ENCODE data around the gene ZNF277.
"Not testable (repeated sequence)": the region's sequence is repeated elsewhere in the genome, so short reads cannot be mapped to it uniquely, and the experiment has no call there.

ZNF277 gene

GRCh38 chr7:112248598-112248997, 42.1 kb downstream of the ZNF277 start:
- Mint-ChIP-seq H3K36me3 (ENCODE audit: low read depth) (peaks cover 29% of the 10 kb centered on the region), H3K9me3 (peaks cover 13% of the 10 kb centered on the region), H3K27me3 (ENCODE audit: low read depth, poor library complexity) (peaks cover 21% of the 10 kb centered on the region), H3K4me1 (peaks cover 19% of the 10 kb centered on the region), H3K4me3 (no peak overlapping the region), H3K27ac (no peak overlapping the region)
- DNase-seq, result no peak
- no peak for TF ChIP-seq CTCF (IDR thresholded peaks at IDR 0.05)

- Mint-ChIP-seq H3K27me3 (ENCODE audit: low read depth, poor library complexity) (peaks cover 21% of the 10 kb centered on the region), H3K36me3 (ENCODE audit: low read depth) (peaks cover 29% of the 10 kb centered on the region)
Observed at GRCh38 chr7:112249967-112250366, 43.5 kb downstream of the ZNF277 start.

GRCh38 chr7:112252141-112252540, 45.6 kb downstream of the ZNF277 start:
- peaks cover 9% of the 10 kb centered on the region for H3K9me3 Mint-ChIP-seq
- no peak for TF ChIP-seq CTCF (IDR thresholded peaks at IDR 0.05)
- H3K36me3 Mint-ChIP-seq (ENCODE audit: low read depth), result peaks cover 10% of the 10 kb centered on the region
- H3K27me3 Mint-ChIP-seq (ENCODE audit: low read depth, poor library complexity), result peaks cover 21% of the 10 kb centered on the region
- DNase-seq, result no peak
- H3K27ac Mint-ChIP-seq, result no peak overlapping the region
- H3K4me3 Mint-ChIP-seq, result no peak overlapping the region
- peaks cover 19% of the 10 kb centered on the region for H3K4me1 Mint-ChIP-seq

More at GRCh38 chr7:112249967-112250366, 43.5 kb downstream of the ZNF277 start:
- Mint-ChIP-seq H3K4me1 (peaks cover 19% of the 10 kb centered on the region), H3K9me3 (peaks cover 13% of the 10 kb centered on the region)
- DNase-seq, H3K4me3 Mint-ChIP-seq, H3K27ac Mint-ChIP-seq: not testable (repeated sequence)

- H3K4me1 Mint-ChIP-seq, result peaks cover 19% of the 10 kb centered on the region
- H3K4me3 Mint-ChIP-seq, result no peak overlapping the region
- DNase-seq, result no peak
- H3K27ac Mint-ChIP-seq, result no peak overlapping the region
- H3K36me3 Mint-ChIP-seq (ENCODE audit: low read depth), result peaks cover 6% of the 10 kb centered on the region
- peaks cover 9% of the 10 kb centered on the region for H3K9me3 Mint-ChIP-seq
- TF ChIP-seq CTCF (IDR thresholded peaks at IDR 0.05), result no peak
- peaks cover 21% of the 10 kb centered on the region for H3K27me3 Mint-ChIP-seq (ENCODE audit: low read depth, poor library complexity)
Observed at GRCh38 chr7:112252691-112253090, 46.2 kb downstream of the ZNF277 start.

- no peak overlapping the region for H3K4me3 Mint-ChIP-seq
- no peaks in the 10 kb centered on the region for H3K36me3 Mint-ChIP-seq (ENCODE audit: low read depth)
Observed at GRCh38 chr7:112254156-112254555, 47.7 kb downstream of the ZNF277 start.

GRCh38 chr7:112254709-112255387, 48.4 kb downstream of the ZNF277 start:
- no peak for TF ChIP-seq CTCF (IDR thresholded peaks at IDR 0.05)
- Mint-ChIP-seq H3K27me3 (ENCODE audit: low read depth, poor library complexity) (peaks cover 15% of the 10 kb centered on the region), H3K9me3 (peaks cover 5% of the 10 kb centered on the region), H3K27ac (no peak overlapping the region), H3K4me3 (no peak overlapping the region), H3K4me1 (peaks cover 11% of the 10 kb centered on the region), H3K36me3 (ENCODE audit: low read depth) (no peaks in the 10 kb centered on the region)
- no peak for DNase-seq

More at GRCh38 chr7:112254156-112254555, 47.7 kb downstream of the ZNF277 start:
- no peak overlapping the region for H3K27ac Mint-ChIP-seq
- DNase-seq, result no peak
- peaks cover 18% of the 10 kb centered on the region for H3K4me1 Mint-ChIP-seq
- H3K27me3 Mint-ChIP-seq (ENCODE audit: low read depth, poor library complexity), result peaks cover 21% of the 10 kb centered on the region
- TF ChIP-seq CTCF (IDR thresholded peaks at IDR 0.05), result no peak
- peaks cover 5% of the 10 kb centered on the region for H3K9me3 Mint-ChIP-seq
